HG03025 (cell line): Measurements from ENCODE around the gene GNB2.
A peak's percentile ranks its signal among the peaks of the same experiment; 100 is the strongest.
"Not testable (repeated sequence)": the region's sequence is repeated elsewhere in the genome, so short reads cannot be mapped to it uniquely, and the experiment has no call there.

Experiments
- ATAC-seq: cut with Tn5 transposase; IDR thresholded peaks from one replicate; pipeline ENCODE4 v1.9.1; 2021; ENCODE audit warnings: mild to moderate bottlenecking, moderate library complexity; ENCODE audit not compliant: unreplicated experiment, low FRiP score

GNB2 gene

DNA sequence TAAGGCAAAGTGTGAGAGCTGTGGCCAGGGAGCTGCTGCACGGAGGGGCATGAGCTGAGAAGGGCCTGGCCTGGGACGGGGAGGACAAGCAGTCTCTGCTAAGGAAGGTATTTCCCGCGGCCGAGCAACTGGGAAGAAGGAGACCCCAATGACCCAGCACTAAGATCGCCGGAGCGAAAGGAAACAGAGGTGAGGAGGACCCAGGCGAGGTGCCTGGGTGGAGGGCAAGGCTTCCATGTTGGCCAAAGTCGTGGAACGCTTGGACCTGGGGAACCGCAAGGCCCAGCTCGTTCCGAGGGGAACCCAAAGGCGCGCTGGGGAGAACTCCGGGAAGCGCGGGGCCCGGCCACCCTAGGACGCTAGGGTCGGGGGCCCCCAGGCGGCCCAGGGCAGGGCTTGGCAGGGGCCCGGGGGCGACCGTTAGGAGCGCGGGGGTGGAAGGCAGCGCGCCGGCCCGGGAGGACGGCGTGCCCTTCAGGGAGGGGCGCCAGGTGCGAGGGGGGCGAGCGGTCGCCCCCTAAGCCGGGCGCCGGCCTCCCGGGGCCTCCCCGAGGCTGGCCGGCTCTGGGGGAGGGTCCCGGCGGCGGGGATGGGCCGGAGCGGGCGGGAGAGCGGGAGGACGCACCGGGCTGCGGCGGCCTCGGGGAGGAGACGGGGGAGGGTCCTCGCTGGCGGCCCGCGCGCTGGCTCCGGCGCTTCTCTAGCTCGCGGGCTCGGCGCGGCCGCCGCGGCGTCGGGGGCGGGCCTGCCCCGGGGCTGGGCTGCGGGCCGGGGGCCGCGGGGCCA is 20.0 kb downstream of the GNB2 start:
- ATAC-seq: no peak

DNA sequence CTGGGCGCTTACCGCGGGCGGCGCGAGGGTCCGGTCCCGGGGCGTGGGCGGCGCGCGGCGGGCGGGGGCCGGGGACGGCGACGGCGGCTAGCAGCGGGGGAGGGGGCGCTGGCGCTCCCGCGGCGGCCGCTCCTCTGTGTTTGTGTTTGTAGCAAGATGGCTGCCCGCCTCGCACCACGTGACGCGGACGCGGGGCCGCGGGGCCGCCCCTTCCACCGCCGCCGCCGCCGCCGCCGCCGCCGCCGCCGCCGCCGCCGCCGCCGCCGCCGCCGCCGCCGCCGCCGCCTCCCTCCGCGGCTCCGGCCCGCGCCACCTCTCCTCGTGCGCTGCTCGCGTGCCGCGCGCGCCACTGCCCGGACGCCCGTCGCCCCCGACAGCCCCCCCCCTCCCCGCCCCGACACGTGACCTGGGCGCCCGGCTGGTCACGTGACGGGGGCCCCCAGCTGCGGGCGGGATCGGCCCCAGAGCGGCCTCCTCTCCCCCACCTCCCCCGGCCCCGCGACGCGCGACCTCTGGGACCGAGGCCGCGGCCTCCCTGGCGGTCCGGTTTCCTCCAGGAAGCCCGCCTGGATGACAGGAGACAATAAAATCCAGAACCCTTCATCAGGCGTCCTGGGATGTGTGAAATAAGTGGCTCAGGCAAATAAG is 20.7 kb downstream of the GNB2 start, which contains the start of gene GIGYF1:
GIGYF1 (minus strand) TSS at position 153 of the 648 bp plus-strand sequence. CDS start 6,012 bp downstream, outside the sequence.
- ATAC-seq: no peak

DNA sequence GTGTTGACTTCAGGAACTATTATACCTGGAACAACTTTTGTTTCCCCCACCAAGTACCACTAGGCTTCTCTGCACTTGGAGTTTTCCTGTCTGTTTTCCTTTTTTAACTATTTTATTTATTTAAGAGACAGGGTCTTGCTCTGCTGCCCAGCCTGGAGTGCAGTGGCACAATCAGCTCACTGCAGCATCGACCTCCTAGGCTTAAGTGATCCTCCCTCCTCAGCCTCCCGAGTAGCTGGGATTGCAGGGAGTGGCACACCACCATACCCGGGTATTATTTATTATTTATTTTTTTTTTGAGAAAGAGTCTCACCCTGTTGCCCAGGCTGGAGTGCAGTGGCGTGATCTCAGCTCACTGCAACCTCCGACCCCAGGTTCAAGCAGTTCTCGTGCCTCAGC is 22.6 kb downstream of the GNB2 start:
- no peak for ATAC-seq

DNA sequence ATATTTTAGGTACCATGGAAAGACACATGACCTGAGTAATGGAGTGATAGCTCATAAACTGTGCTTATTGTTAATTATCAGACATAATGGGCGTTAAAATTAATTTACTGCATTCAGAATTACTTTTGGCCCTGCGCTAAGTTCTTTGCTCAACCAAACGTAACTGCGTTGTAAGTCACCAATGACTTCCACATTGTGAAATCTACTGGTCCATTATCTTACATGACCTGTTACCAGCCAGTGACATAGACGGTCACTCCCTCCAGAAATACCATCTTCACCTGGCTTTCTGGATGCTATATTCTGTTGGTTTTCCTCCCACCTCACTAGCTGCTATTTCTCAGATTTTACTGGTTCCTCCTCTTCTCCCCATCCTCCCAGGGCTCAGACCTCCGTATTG is 25.5 kb downstream of the GNB2 start:
- ATAC-seq: no peak

DNA sequence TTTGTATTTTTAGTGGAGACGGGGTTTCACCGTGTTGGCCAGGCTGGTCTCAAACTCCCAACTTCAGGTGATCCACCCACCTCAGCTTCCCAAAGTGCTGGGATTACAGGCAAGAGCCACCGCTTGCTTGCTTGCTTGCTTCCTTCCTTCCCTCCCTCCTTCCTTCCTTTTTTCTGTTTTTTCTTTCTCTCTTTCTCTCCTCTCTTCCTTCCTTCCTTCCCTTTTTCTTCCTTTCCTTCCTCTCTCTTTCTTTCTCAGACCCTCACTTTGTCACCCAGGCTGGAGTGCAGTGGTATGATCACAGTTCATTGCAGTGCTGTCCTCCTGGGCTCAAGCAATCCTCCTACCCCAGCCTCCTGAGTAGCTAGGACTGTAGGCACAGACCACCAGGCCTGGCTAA is 27.5 kb downstream of the GNB2 start:
- ATAC-seq: not testable (repeated sequence)

DNA sequence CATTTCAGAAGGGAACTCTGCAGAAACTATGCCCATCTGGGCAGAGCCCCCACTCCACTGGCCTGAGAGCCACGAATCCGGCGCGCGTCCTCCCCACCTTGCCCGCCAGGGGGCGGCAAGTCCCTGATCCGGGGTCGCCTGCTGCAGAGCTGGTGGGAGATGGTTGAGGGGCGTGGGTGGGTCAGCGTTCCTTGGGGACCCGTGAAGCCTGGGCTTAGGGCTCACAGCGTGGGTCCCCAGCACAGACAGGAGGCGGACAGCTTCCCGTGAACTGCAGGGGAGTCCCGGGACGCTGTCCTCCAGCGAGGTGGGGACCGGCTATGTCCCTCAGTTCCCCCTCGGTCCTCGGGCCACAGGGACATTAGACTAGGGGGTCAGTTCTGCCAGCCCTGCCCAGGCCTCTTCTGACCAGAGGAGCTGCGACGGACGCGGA is 31.8 kb downstream of the GNB2 start:
- peak; percentile 45 for ATAC-seq

DNA sequence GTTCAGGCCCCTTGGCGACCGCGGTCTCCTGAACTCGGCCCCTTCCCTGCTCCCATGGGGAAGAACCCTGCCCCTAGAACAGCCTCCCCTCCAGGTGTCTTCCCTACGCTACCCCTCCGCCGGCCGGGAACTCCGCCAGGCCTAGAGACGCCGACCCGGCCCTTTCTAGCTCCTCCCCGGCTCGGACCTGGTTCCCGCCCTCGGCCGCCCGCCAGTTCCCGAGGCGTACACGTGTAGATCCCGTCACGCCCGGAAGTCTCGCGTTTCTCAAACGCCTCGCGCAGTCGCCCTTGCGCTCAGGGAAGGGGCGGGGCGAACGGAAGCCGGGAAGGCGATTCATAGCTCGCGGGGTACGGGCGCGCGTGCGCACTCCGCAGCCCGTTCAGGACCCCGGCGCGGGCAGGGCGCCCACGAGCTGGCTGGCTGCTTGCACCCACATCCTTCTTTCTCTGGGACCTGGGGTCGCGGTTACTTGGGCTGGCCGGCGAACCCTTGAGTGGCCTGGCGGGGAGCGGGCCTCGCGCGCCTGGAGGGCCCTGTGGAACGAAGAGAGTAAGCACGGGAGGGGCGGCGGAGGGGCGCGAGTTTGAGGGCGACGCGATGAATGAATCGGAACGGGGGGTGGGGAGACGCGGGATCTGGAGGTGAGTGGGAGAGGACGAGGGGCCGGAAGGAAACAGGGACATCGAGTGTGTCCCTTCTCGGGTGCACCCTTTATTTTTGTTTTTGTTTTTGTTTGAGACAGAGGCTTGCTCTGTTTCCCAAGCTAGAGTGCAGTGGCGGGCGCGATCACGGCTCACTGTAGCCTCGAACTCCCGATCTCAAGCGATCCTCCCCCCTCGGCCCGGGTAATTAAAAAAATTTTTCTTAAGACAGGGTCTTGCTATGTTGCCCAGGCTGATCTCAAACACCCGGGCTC is 32.5 kb downstream of the GNB2 start, which contains the start of gene POP7:
POP7 (plus strand) TSS at position 369 of the 919 bp plus-strand sequence. CDS start 710 bp downstream, outside the sequence.
- ATAC-seq: peak; percentile 81

DNA sequence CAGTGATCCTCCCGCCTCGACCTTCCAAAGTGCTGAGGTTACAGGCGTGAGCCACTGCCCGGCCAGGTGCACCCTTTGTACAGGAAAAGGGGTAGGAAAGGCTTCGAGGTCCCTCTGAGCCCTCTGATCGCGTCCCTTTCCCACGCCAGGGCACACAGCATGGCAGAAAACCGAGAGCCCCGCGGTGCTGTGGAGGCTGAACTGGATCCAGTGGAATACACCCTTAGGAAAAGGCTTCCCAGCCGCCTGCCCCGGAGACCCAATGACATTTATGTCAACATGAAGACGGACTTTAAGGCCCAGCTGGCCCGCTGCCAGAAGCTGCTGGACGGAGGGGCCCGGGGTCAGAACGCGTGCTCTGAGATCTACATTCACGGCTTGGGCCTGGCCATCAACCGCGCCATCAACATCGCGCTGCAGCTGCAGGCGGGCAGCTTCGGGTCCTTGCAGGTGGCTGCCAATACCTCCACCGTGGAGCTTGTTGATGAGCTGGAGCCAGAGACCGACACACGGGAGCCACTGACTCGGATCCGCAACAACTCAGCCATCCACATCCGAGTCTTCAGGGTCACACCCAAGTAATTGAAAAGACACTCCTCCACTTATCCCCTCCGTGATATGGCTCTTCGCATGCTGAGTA is 33.3 kb downstream of the GNB2 start:
- no peak for ATAC-seq

DNA sequence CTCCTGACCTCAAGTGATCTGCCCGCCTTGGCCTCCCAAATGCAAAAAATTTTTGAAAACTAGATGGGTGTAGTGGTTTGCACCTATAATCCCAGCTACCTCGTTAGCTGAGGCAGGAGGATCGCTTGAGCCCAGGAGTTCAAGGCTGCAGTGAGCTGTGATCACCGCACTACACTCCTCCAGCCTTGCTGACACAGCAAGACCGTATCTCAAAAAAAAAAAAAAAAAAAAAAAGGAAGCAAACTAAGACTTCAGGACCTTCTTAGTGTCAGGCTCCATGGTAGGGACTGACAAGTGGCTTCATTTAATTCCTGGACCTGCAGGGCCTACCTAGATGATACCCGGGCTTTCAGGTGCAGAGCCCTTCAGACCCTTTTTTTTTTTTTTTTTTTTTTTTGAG is 34.9 kb downstream of the GNB2 start:
- no peak for ATAC-seq

DNA sequence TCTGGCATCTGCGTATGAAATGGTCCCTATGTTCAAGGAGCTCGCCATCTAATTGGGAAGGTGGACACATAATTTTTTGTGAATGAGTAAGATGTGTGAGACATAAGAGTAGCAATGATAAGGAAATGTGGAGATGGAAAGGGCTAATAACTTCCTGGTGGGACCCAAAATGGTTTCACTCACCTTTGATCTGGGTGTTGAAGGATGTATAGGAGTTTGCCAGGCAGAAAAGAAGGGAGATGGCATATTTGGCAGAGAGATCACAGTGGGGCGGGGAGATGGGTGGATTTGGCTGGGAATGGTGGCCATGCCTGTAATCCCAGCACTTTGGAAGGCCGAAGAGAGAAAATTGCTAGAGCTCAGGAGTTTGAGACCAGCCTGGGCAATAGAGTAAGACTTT is 36.9 kb downstream of the GNB2 start:
- no peak for ATAC-seq

DNA sequence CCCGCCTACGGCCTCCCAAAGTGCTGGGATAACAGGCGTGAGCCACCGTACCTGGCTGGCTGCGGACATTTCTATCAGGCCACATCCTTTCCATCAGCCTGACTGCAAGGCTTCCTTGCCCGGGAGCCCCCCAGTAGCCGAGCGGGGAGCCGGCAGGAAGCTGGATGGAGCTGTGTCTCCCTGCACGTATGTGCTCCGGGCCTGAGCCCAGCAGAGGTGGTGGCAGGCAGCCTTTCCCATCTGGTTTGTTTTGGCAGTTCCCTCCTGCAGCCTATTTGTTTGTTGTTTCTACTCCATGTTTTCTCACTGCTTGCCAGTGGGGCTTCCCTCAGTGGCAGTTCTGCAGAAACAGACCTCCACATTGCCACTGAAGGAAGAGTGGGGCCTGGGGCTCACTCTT is 37.8 kb downstream of the GNB2 start:
- no peak for ATAC-seq

DNA sequence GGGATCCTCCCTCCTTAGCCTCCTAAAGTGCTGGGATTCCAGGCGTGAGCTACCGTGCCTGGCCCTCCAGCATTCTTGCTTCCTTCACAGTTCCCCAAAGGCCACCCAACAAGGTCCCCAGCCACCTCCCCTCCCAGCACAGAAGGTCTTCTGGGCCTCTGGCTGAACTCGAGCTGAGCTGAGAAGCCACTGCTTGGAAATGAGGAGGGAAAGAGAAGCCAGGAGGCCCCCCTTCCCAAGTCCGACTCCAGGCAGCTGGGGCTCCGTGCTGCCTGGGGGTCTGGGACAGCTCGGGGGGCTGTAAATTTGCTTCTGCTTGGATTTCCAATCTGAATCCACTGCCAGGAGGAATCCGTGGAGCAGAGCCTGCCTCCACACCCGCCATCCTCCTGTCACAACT is 41.2 kb downstream of the GNB2 start:
- no peak for ATAC-seq

DNA sequence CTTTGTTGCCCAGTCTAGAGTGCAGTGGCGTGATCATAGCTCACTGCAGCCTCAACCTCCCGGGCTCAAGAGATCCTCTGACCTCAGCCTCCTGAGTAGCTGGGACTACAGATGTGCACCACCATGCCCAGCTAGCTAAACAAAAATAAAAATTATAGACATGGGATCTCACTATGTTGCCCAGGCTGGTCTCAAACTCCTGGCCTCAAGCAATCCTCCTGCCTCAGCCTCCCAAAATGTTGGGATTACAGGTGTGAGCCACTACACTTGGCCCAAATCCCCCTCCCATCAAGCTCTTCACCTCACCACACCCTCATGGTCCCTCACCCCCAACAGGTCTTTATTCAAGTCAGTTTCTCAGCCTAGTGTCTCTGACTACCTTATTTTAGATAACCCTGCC is 43.5 kb downstream of the GNB2 start:
- ATAC-seq: not testable (repeated sequence)

DNA sequence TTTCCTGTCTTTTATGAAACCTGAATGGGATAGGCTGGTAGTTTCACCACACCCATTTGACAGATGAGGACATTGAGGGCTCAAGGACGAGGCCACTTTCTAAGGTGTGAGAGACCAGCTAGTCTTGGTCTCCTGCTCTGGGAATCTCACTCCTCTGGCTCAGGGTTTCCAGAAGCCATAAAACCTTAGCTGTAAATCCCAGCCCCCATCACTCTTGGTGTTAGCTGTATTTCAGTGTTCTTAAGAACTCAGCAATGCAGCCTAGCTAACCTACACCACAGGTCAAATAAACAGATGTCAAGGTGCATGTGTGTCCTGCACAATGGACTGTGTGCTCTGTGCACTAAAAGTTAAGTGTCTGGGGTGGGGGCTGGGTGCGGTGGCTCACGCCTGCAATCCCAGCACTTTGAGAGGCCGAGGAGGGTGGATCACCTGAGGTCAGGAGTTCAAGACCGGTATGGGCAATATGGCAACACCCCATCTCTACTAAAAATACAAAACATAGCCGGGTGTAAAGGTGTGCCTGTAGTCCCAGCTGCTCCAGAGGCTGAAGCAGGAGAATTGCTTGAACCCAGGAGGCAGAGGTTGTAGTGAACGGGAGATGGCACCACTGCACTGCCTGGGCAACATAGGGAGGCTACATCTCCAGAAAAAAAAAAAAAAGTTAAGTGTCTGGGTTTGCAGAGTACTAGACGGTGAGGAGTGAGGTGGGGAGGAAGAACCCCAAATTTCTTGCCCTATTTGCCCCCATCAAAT is 46.2 kb downstream of the GNB2 start:
- ATAC-seq: no peak

DNA sequence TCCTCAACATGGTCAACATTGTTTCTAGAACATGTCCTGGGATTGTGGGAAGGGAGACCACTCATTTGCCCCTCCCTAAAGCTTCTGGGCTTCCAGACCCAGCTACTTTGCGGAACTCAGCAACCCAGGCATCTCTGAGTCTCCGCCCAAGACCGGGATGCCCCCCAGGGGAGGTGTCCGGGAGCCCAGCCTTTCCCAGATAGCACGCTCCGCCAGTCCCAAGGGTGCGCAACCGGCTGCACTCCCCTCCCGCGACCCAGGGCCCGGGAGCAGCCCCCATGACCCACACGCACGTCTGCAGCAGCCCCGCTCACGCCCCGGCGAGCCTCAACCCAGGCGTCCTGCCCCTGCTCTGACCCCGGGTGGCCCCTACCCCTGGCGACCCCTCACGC is 46.7 kb downstream of the GNB2 start, which contains the start of gene EPO:
EPO (plus strand) TSS at position 190 of the 392 bp plus-strand sequence. CDS start 513 bp downstream, outside the sequence.
- ATAC-seq: no peak

DNA sequence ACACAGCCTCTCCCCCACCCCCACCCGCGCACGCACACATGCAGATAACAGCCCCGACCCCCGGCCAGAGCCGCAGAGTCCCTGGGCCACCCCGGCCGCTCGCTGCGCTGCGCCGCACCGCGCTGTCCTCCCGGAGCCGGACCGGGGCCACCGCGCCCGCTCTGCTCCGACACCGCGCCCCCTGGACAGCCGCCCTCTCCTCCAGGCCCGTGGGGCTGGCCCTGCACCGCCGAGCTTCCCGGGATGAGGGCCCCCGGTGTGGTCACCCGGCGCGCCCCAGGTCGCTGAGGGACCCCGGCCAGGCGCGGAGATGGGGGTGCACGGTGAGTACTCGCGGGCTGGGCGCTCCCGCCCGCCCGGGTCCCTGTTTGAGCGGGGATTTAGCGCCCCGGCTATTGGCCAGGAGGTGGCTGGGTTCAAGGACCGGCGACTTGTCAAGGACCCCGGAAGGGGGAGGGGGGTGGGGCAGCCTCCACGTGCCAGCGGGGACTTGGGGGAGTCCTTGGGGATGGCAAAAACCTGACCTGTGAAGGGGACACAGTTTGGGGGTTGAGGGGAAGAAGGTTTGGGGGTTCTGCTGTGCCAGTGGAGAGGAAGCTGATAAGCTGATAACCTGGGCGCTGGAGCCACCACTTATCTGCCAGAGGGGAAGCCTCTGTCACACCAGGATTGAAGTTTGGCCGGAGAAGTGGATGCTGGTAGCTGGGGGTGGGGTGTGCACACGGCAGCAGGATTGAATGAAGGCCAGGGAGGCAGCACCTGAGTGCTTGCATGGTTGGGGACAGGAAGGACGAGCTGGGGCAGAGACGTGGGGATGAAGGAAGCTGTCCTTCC is 47.3 kb downstream of the GNB2 start:
- no peak for ATAC-seq

DNA sequence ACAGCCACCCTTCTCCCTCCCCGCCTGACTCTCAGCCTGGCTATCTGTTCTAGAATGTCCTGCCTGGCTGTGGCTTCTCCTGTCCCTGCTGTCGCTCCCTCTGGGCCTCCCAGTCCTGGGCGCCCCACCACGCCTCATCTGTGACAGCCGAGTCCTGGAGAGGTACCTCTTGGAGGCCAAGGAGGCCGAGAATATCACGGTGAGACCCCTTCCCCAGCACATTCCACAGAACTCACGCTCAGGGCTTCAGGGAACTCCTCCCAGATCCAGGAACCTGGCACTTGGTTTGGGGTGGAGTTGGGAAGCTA is 47.9 kb downstream of the GNB2 start:
- ATAC-seq: no peak

DNA sequence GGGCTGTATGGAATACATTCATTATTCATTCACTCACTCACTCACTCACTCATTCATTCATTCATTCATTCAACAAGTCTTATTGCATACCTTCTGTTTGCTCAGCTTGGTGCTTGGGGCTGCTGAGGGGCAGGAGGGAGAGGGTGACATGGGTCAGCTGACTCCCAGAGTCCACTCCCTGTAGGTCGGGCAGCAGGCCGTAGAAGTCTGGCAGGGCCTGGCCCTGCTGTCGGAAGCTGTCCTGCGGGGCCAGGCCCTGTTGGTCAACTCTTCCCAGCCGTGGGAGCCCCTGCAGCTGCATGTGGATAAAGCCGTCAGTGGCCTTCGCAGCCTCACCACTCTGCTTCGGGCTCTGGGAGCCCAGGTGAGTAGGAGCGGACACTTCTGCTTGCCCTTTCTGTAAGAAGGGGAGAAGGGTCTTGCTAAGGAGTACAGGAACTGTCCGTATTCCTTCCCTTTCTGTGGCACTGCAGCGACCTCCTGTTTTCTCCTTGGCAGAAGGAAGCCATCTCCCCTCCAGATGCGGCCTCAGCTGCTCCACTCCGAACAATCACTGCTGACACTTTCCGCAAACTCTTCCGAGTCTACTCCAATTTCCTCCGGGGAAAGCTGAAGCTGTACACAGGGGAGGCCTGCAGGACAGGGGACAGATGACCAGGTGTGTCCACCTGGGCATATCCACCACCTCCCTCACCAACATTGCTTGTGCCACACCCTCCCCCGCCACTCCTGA is 49.1 kb downstream of the GNB2 start:
- no peak for ATAC-seq
